Neural cell (in vitro differentiated cells): ENCODE measurements around the gene APOA1.

Experiments
- CTCF ChIP-seq: fragments of 450-650 bp; IDR thresholded peaks from 2 replicates; pipeline ENCODE4 v1.5.1; 2014; ENCODE audit warnings: antibody characterized with exemption, mild to moderate bottlenecking, moderate library complexity; ENCODE audit not compliant: poor library complexity, severe bottlenecking
- EP300 ChIP-seq: fragments of 450-650 bp; conservative IDR thresholded peaks from 2 replicates; pipeline ENCODE4 v1.6.1; 2014; ENCODE audit warnings: antibody characterized with exemption, mild to moderate bottlenecking, moderate library complexity; ENCODE audit not compliant: poor library complexity, severe bottlenecking
- EZH2 ChIP-seq: fragments of 200-600, 300-800 bp; shearing (Covaris generic), sonication (generic); IDR thresholded peaks from 2 replicates; pipeline ENCODE4 v1.6.1; 2014; ENCODE audit warnings: antibody characterized with exemption, low read length, borderline replicate concordance, mild to moderate bottlenecking; ENCODE audit not compliant: insufficient read depth, poor library complexity, severe bottlenecking
- MXI1 ChIP-seq: fragments of 450-650 bp; conservative IDR thresholded peaks from 2 replicates; pipeline ENCODE4 v1.6.1; 2014; ENCODE audit warnings: antibody characterized with exemption, mild to moderate bottlenecking; ENCODE audit not compliant: poor library complexity, severe bottlenecking
- POLR2AphosphoS5 ChIP-seq: IDR thresholded peaks from 2 replicates; pipeline ENCODE4 v1.6.1; 2012
- RAD21 ChIP-seq: fragments of 450-650 bp; conservative IDR thresholded peaks from 2 replicates; pipeline ENCODE4 v1.6.1; 2014; ENCODE audit warnings: antibody characterized with exemption, mild to moderate bottlenecking, moderate library complexity
- REST ChIP-seq: IDR thresholded peaks from 2 replicates; pipeline ENCODE4 v1.6.1; 2012; ENCODE audit warnings: borderline replicate concordance
- TAF1 ChIP-seq: IDR thresholded peaks from 2 replicates; pipeline ENCODE4 v1.6.1; 2012; ENCODE audit warnings: low read depth

- no peak for TF ChIP-seq CTCF
- TF ChIP-seq EP300, result no peak
- TF ChIP-seq RAD21, result no peak
- no peak for TF ChIP-seq MXI1
- no peak for TF ChIP-seq POLR2AphosphoS5
- TF ChIP-seq EZH2, result no peak
- TF ChIP-seq TAF1, result no peak
- no peak for TF ChIP-seq REST
These were observed 7.3 kb upstream of the APOA1 start for GRCh38 chr11:116844722-116845121.
